Measurements from ENCODE around the gene MEF2C. TPM values are rescaled to one million over a fixed set of nuclear protein-coding genes. Genes with fewer than 3 reads are reported as not detected.
"Not testable (repeated sequence)": the region's sequence is repeated elsewhere in the genome, so short reads cannot be mapped to it uniquely, and the experiment has no call there.

MEF2C gene
- total and polyA plus RNA-seq, 2 donors = 8.0 to 12.8 TPM

DNA sequence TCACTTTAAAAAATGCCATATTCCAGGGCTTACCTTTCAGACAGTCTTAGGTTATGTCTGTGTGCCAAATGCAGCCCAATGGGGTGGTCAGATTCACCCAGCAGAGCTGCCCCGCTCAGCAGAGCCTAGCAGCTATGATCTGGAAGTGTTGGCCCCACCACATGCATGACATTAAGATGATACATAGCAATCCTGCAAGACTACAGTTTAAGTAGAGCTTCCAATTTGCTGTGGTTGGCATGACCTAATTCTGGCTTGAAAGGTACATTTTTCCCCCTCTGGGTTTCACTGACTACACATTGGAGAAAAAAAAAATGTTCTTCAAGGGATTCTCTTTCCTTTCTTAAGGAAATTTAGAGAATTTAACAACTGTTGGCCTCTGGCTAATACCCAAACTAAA is 22.5 kb downstream of the MEF2C start:
- WGBS = 93% methylated on average over 1 of the region's 1 CpG
- H3K27me3 ChIP-seq (ENCODE audit: control insufficient read depth in 2 of 2, insufficient read depth in 1 of 2, low read length in 1 of 2) = no peaks in the 10 kb centered on the region
- H3K27ac ChIP-seq (ENCODE audit: low read depth in 1 of 2, low read length in 1 of 2) = no peak overlapping the region
- H3K4me1 ChIP-seq (ENCODE audit: control insufficient read depth in 2 of 2, insufficient read depth in 2 of 2, low read length in 2 of 2) = no peaks in the 10 kb centered on the region
- no peaks in the 10 kb centered on the region for H3K36me3 ChIP-seq (ENCODE audit: control insufficient read depth in 2 of 2, insufficient read depth in 2 of 2, low read length in 1 of 2)
- no peak for DNase-seq (ENCODE audit: low read depth in 6 of 9, low spot score in 9 of 9)
- peaks cover 0 to 7% of the 10 kb centered on the region in 2 donors for H3K9me3 ChIP-seq (ENCODE audit: control insufficient read depth in 2 of 2, insufficient read depth in 1 of 2, low read length in 1 of 2)
- no peak overlapping the region for H3K4me3 ChIP-seq (ENCODE audit: low read length in 2 of 2)

DNA sequence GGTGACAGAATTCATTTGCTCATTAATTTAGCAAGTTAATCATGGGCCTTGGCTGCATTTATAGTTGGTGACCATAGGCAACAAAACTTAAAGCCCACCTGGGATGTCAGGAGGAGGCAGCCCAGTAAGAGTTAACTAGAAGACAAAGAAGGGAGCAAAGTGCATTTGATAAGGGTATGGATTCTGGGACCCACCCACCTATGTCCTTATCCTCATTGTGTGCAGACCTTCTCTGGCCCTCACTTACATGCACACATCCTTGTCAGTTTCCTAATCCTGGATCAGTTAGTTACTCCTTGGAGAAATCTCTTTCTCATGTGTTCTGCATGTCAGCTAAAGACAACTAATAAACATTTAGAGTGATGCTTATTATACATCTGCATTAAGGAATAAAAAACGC is 24.6 kb downstream of the MEF2C start:
- H3K9me3 ChIP-seq (ENCODE audit: control insufficient read depth in 2 of 2, insufficient read depth in 1 of 2, low read length in 1 of 2) = peaks cover 0 to 7% of the 10 kb centered on the region in 2 donors

GRCh38 chr5:88856381-88856780 is 26.6 kb downstream of the MEF2C start:
- H3K27ac ChIP-seq (ENCODE audit: low read depth in 1 of 2, low read length in 1 of 2); H3K9me3 ChIP-seq (ENCODE audit: control insufficient read depth in 2 of 2, insufficient read depth in 1 of 2, low read length in 1 of 2); DNase-seq (ENCODE audit: low read depth in 6 of 9, low spot score in 9 of 9); H3K36me3 ChIP-seq (ENCODE audit: control insufficient read depth in 2 of 2, insufficient read depth in 2 of 2, low read length in 1 of 2); H3K4me3 ChIP-seq (ENCODE audit: low read length in 2 of 2); H3K4me1 ChIP-seq (ENCODE audit: control insufficient read depth in 2 of 2, insufficient read depth in 2 of 2, low read length in 2 of 2); H3K27me3 ChIP-seq (ENCODE audit: control insufficient read depth in 2 of 2, insufficient read depth in 1 of 2, low read length in 1 of 2): not testable (repeated sequence)
- 82% methylated on average over 3 of the region's 3 CpGs for WGBS

More for the DNA sequence above, 24.6 kb downstream of the MEF2C start:
- Histone ChIP-seq H3K4me3 (ENCODE audit: low read length in 2 of 2) (no peak overlapping the region), H3K36me3 (ENCODE audit: control insufficient read depth in 2 of 2, insufficient read depth in 2 of 2, low read length in 1 of 2) (no peaks in the 10 kb centered on the region), H3K4me1 (ENCODE audit: control insufficient read depth in 2 of 2, insufficient read depth in 2 of 2, low read length in 2 of 2) (no peaks in the 10 kb centered on the region), H3K27me3 (ENCODE audit: control insufficient read depth in 2 of 2, insufficient read depth in 1 of 2, low read length in 1 of 2) (no peaks in the 10 kb centered on the region), H3K27ac (ENCODE audit: low read depth in 1 of 2, low read length in 1 of 2) (no peak overlapping the region)
- WGBS = 95% methylated on average over 1 of the region's 1 CpG
- DNase-seq (ENCODE audit: low read depth in 6 of 9, low spot score in 9 of 9) = no peak

GRCh38 chr5:88854769-88855168 is 28.2 kb downstream of the MEF2C start:
- DNase-seq (ENCODE audit: low read depth in 6 of 9, low spot score in 9 of 9) = no peak
- no peaks in the 10 kb centered on the region for H3K36me3 ChIP-seq (ENCODE audit: control insufficient read depth in 2 of 2, insufficient read depth in 2 of 2, low read length in 1 of 2)
- H3K4me3 ChIP-seq (ENCODE audit: low read length in 2 of 2) = no peak overlapping the region
- peaks cover 0 to 7% of the 10 kb centered on the region in 2 donors for H3K9me3 ChIP-seq (ENCODE audit: control insufficient read depth in 2 of 2, insufficient read depth in 1 of 2, low read length in 1 of 2)
- no peaks in the 10 kb centered on the region for H3K4me1 ChIP-seq (ENCODE audit: control insufficient read depth in 2 of 2, insufficient read depth in 2 of 2, low read length in 2 of 2)
- no peaks in the 10 kb centered on the region for H3K27me3 ChIP-seq (ENCODE audit: control insufficient read depth in 2 of 2, insufficient read depth in 1 of 2, low read length in 1 of 2)
- WGBS = 88% methylated on average over 2 of the region's 2 CpGs
- no peak overlapping the region for H3K27ac ChIP-seq (ENCODE audit: low read depth in 1 of 2, low read length in 1 of 2)

- no peak overlapping the region for H3K4me3 ChIP-seq (ENCODE audit: low read length in 2 of 2)
- H3K36me3 ChIP-seq (ENCODE audit: control insufficient read depth in 2 of 2, insufficient read depth in 2 of 2, low read length in 1 of 2) = no peaks in the 10 kb centered on the region
- WGBS = 12% methylated on average over 1 of the region's 1 CpG
- no peak overlapping the region for H3K27ac ChIP-seq (ENCODE audit: low read depth in 1 of 2, low read length in 1 of 2)
- H3K9me3 ChIP-seq (ENCODE audit: control insufficient read depth in 2 of 2, insufficient read depth in 1 of 2, low read length in 1 of 2) = no peaks in the 10 kb centered on the region
- no peaks in the 10 kb centered on the region for H3K4me1 ChIP-seq (ENCODE audit: control insufficient read depth in 2 of 2, insufficient read depth in 2 of 2, low read length in 2 of 2)
- no peaks in the 10 kb centered on the region for H3K27me3 ChIP-seq (ENCODE audit: control insufficient read depth in 2 of 2, insufficient read depth in 1 of 2, low read length in 1 of 2)
- no peak for DNase-seq (ENCODE audit: low read depth in 6 of 9, low spot score in 9 of 9)
Observed at GRCh38 chr5:88847420-88847819, 35.6 kb downstream of the MEF2C start.

- Histone ChIP-seq H3K9me3 (ENCODE audit: control insufficient read depth in 2 of 2, insufficient read depth in 1 of 2, low read length in 1 of 2) (no peaks in the 10 kb centered on the region), H3K4me3 (ENCODE audit: low read length in 2 of 2) (no peak overlapping the region), H3K27me3 (ENCODE audit: control insufficient read depth in 2 of 2, insufficient read depth in 1 of 2, low read length in 1 of 2) (no peaks in the 10 kb centered on the region), H3K4me1 (ENCODE audit: control insufficient read depth in 2 of 2, insufficient read depth in 2 of 2, low read length in 2 of 2) (no peaks in the 10 kb centered on the region), H3K27ac (ENCODE audit: low read depth in 1 of 2, low read length in 1 of 2) (no peak overlapping the region), H3K36me3 (ENCODE audit: control insufficient read depth in 2 of 2, insufficient read depth in 2 of 2, low read length in 1 of 2) (no peaks in the 10 kb centered on the region)
- no peak for DNase-seq (ENCODE audit: low read depth in 6 of 9, low spot score in 9 of 9)
- 99% methylated on average over 1 of the region's 1 CpG for WGBS
Observed at GRCh38 chr5:88846434-88846833, 36.5 kb downstream of the MEF2C start.

DNA sequence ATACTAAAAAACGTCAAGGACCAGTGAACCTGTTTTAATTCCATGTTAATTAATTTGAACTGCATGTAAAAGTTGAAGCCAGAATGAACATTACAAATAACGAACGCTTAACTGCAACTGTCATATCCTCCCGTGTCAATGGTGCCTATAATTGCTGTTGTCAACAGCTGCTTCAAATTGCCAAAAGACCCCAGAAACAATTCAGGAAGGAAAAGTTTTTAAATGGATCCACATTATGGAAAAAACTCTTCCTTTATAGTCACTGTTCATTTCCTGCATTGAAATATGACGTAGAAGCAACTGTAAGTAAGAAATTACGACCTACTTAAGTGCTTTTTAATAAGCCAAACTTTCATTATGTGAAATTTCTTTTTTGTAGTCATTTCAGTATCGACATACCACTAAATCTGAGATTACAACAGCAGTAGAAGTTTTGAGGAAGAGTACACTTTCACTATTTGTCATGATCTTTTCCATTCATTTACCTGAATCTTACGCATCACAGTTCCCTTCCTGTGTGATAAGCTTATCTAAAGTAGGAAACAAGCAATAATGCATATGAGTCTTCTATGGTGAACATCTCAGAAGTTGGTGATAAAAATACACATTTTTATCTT is 37.8 kb downstream of the MEF2C start:
- WGBS = 80% methylated on average over 8 of the region's 8 CpGs
- H3K27me3 ChIP-seq (ENCODE audit: control insufficient read depth in 2 of 2, insufficient read depth in 1 of 2, low read length in 1 of 2) = no peaks in the 10 kb centered on the region
- H3K36me3 ChIP-seq (ENCODE audit: control insufficient read depth in 2 of 2, insufficient read depth in 2 of 2, low read length in 1 of 2) = no peaks in the 10 kb centered on the region
- no peaks in the 10 kb centered on the region for H3K4me1 ChIP-seq (ENCODE audit: control insufficient read depth in 2 of 2, insufficient read depth in 2 of 2, low read length in 2 of 2)
- no peaks in the 10 kb centered on the region for H3K9me3 ChIP-seq (ENCODE audit: control insufficient read depth in 2 of 2, insufficient read depth in 1 of 2, low read length in 1 of 2)
- DNase-seq (ENCODE audit: low read depth in 6 of 9, low spot score in 9 of 9) = peak in 1 of 9 donors; percentile 20
- H3K27ac ChIP-seq (ENCODE audit: low read depth in 1 of 2, low read length in 1 of 2) = no peak overlapping the region
- no peak overlapping the region for H3K4me3 ChIP-seq (ENCODE audit: low read length in 2 of 2)

DNA sequence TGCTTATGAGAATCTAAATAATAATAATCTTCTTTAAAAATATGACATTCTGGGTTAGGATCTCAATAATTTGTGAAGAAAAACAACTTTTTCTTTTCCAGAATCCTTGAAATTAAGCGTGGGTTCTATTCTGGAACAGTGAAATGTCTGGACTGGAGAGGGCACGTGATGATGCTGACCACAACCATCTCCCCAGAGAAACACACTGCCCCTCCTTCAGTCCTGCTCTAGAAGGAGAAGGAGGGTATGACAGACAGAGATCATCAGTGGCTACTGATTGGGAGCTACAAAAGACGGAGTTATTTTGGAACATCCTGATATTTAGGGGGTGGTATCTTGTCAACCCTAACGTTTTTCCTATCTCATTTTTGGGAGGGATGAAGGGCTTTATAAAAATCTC is 40.2 kb downstream of the MEF2C start:
- no peak overlapping the region for H3K27ac ChIP-seq (ENCODE audit: low read depth in 1 of 2, low read length in 1 of 2)
- 92% methylated on average over 4 of the region's 4 CpGs for WGBS
- H3K4me3 ChIP-seq (ENCODE audit: low read length in 2 of 2) = no peak overlapping the region
- H3K9me3 ChIP-seq (ENCODE audit: control insufficient read depth in 2 of 2, insufficient read depth in 1 of 2, low read length in 1 of 2) = no peaks in the 10 kb centered on the region
- H3K4me1 ChIP-seq (ENCODE audit: control insufficient read depth in 2 of 2, insufficient read depth in 2 of 2, low read length in 2 of 2) = no peaks in the 10 kb centered on the region
- DNase-seq (ENCODE audit: low read depth in 6 of 9, low spot score in 9 of 9) = no peak
- no peaks in the 10 kb centered on the region for H3K36me3 ChIP-seq (ENCODE audit: control insufficient read depth in 2 of 2, insufficient read depth in 2 of 2, low read length in 1 of 2)
- no peaks in the 10 kb centered on the region for H3K27me3 ChIP-seq (ENCODE audit: control insufficient read depth in 2 of 2, insufficient read depth in 1 of 2, low read length in 1 of 2)

DNA sequence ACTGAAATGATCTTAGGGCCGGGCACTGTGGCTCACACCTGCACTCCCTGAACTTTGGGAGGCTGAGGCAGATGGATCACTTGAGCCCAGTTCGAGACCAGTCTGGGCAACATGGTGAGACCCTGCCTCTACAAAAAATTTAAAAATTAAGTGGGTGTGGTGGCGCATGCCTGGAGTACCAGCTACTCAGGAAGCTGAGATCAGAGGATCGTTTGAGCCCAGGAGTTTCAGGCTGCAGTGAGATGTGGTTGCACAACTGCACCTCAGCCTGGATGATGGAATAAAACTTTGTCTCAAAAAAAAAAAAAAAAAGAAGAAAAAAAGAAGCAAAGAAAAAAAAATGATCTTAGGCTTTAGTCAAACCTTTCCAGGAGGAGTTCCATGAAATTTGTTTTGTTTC is 41.8 kb downstream of the MEF2C start:
- no peaks in the 10 kb centered on the region for H3K27me3 ChIP-seq (ENCODE audit: control insufficient read depth in 2 of 2, insufficient read depth in 1 of 2, low read length in 1 of 2)
- H3K9me3 ChIP-seq (ENCODE audit: control insufficient read depth in 2 of 2, insufficient read depth in 1 of 2, low read length in 1 of 2) = no peaks in the 10 kb centered on the region
- 77% methylated on average over 4 of the region's 4 CpGs for WGBS
- H3K4me1 ChIP-seq (ENCODE audit: control insufficient read depth in 2 of 2, insufficient read depth in 2 of 2, low read length in 2 of 2) = no peaks in the 10 kb centered on the region
- DNase-seq (ENCODE audit: low read depth in 6 of 9, low spot score in 9 of 9) = no peak
- H3K27ac ChIP-seq (ENCODE audit: low read depth in 1 of 2, low read length in 1 of 2) = no peak overlapping the region
- H3K4me3 ChIP-seq (ENCODE audit: low read length in 2 of 2) = no peak overlapping the region
- H3K36me3 ChIP-seq (ENCODE audit: control insufficient read depth in 2 of 2, insufficient read depth in 2 of 2, low read length in 1 of 2) = no peaks in the 10 kb centered on the region

- Histone ChIP-seq H3K4me1 (ENCODE audit: control insufficient read depth in 2 of 2, insufficient read depth in 2 of 2, low read length in 2 of 2) (no peaks in the 10 kb centered on the region), H3K27ac (ENCODE audit: low read depth in 1 of 2, low read length in 1 of 2) (no peak overlapping the region), H3K4me3 (ENCODE audit: low read length in 2 of 2) (no peak overlapping the region), H3K9me3 (ENCODE audit: control insufficient read depth in 2 of 2, insufficient read depth in 1 of 2, low read length in 1 of 2) (no peaks in the 10 kb centered on the region), H3K36me3 (ENCODE audit: control insufficient read depth in 2 of 2, insufficient read depth in 2 of 2, low read length in 1 of 2) (no peaks in the 10 kb centered on the region), H3K27me3 (ENCODE audit: control insufficient read depth in 2 of 2, insufficient read depth in 1 of 2, low read length in 1 of 2) (no peaks in the 10 kb centered on the region)
- no peak for DNase-seq (ENCODE audit: low read depth in 6 of 9, low spot score in 9 of 9)
Observed at GRCh38 chr5:88840495-88840894, 42.5 kb downstream of the MEF2C start.
